ENCODE data around the gene FAM50B.

Gene FAM50B

DNA sequence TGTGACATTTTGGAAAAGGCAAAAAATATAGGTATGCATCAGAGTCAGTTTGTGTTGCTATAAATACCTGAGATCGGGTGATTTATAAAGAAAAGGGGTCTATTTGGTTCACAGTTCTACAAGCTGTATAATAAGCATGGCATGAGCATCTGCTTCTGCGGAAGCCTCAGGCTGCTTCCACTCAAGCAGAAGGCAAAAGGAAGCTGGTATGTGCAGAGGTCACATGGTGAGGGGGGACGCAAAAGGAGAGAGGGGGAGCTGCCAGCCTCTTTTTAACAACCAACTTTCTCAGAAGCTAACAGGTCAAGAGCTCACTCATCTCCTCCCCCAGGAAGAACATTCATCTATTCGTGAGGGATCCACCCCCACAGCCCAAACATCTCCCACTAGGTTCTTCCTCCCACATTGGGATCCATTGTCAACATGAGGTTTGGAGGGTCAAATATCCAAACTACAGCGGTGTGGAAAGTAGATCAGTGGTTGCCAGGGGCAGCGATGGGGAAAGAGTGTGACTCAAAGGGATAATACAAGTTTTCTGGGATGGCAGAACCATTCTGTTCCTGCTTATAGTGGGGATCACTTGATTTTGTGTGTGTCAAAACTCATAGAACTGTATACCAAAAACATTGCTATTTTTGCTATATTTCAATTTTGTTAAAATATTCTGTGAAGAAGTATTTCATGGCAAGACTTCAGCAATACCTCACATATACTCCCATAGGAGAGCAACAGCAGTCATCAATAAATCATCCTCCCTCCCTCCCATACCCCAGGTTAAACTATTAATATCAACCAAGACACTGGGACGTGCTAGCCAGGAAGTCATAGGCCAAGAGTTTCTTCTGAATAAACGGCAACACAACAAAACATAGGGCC lies 9.9 kb upstream of the FAM50B start:
- no peak for TF ChIP-seq MAX (IDR thresholded peaks at IDR 0.05)
- no peak for TF ChIP-seq NFIC (IDR thresholded peaks at IDR 0.05)
- TF ChIP-seq EGR1 (IDR thresholded peaks at IDR 0.05) = no peak
- no peak for TF ChIP-seq TCF12 (IDR thresholded peaks at IDR 0.05; ENCODE audit: low read depth)
- TF ChIP-seq, protein P1, sequence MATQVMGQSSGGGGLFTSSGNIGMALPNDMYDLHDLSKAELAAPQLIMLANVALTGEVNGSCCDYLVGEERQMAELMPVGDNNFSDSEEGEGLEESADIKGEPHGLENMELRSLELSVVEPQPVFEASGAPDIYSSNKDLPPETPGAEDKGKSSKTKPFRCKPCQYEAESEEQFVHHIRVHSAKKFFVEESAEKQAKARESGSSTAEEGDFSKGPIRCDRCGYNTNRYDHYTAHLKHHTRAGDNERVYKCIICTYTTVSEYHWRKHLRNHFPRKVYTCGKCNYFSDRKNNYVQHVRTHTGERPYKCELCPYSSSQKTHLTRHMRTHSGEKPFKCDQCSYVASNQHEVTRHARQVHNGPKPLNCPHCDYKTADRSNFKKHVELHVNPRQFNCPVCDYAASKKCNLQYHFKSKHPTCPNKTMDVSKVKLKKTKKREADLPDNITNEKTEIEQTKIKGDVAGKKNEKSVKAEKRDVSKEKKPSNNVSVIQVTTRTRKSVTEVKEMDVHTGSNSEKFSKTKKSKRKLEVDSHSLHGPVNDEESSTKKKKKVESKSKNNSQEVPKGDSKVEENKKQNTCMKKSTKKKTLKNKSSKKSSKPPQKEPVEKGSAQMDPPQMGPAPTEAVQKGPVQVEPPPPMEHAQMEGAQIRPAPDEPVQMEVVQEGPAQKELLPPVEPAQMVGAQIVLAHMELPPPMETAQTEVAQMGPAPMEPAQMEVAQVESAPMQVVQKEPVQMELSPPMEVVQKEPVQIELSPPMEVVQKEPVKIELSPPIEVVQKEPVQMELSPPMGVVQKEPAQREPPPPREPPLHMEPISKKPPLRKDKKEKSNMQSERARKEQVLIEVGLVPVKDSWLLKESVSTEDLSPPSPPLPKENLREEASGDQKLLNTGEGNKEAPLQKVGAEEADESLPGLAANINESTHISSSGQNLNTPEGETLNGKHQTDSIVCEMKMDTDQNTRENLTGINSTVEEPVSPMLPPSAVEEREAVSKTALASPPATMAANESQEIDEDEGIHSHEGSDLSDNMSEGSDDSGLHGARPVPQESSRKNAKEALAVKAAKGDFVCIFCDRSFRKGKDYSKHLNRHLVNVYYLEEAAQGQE (IDR thresholded peaks at IDR 0.05; ENCODE audit: low read depth) = no peak
- no peak for TF ChIP-seq YY1 (IDR thresholded peaks at IDR 0.05; ENCODE audit: low read depth)
- no peak for TF ChIP-seq CEBPB (IDR thresholded peaks at IDR 0.05)
- no peak for TF ChIP-seq FOXM1 (IDR thresholded peaks at IDR 0.05; ENCODE audit: borderline replicate concordance, low read depth)
- TF ChIP-seq EP300 (IDR thresholded peaks at IDR 0.05; ENCODE audit: borderline replicate concordance) = no peak
- TF ChIP-seq TAF1 (IDR thresholded peaks at IDR 0.05; ENCODE audit: low read depth) = no peak
- TF ChIP-seq RAD21 (IDR thresholded peaks at IDR 0.05; ENCODE audit: low read depth) = no peak

- TF ChIP-seq RAD21 (IDR thresholded peaks at IDR 0.05; ENCODE audit: low read depth) (no peak), ZBTB7A (IDR thresholded peaks at IDR 0.05; ENCODE audit: low read depth) (no peak), EGR1 (IDR thresholded peaks at IDR 0.05) (no peak), CREB1 (IDR thresholded peaks at IDR 0.05; ENCODE audit: low read depth) (no peak), TCF12 (IDR thresholded peaks at IDR 0.05; ENCODE audit: low read depth) (no peak), MAX (IDR thresholded peaks at IDR 0.05) (no peak), YY1 (IDR thresholded peaks at IDR 0.05; ENCODE audit: low read depth) (no peak), TEAD4 (IDR thresholded peaks at IDR 0.05) (no peak), TAF1 (IDR thresholded peaks at IDR 0.05; ENCODE audit: low read depth) (no peak), FOXM1 (IDR thresholded peaks at IDR 0.05; ENCODE audit: borderline replicate concordance, low read depth) (no peak), NFIC (IDR thresholded peaks at IDR 0.05) (no peak), EP300 (IDR thresholded peaks at IDR 0.05; ENCODE audit: borderline replicate concordance) (no peak), USF1 (IDR thresholded peaks at IDR 0.05) (no peak)
- TF ChIP-seq, protein P1 (IDR thresholded peaks at IDR 0.05; ENCODE audit: low read depth) = no peak
These were observed 8.1 kb upstream of the FAM50B start for GRCh38 chr6:3841066-3841454.

- TF ChIP-seq MAX (IDR thresholded peaks at IDR 0.05) = no peak
- no peak for TF ChIP-seq USF1 (IDR thresholded peaks at IDR 0.05)
- TF ChIP-seq EGR1 (IDR thresholded peaks at IDR 0.05) = no peak
- TF ChIP-seq TEAD4 (IDR thresholded peaks at IDR 0.05) = no peak
- TF ChIP-seq NFIC (IDR thresholded peaks at IDR 0.05) = no peak
- TF ChIP-seq CEBPB (IDR thresholded peaks at IDR 0.05) = no peak
- TF ChIP-seq CREB1 (IDR thresholded peaks at IDR 0.05; ENCODE audit: low read depth) = no peak
- no peak for TF ChIP-seq EP300 (IDR thresholded peaks at IDR 0.05; ENCODE audit: borderline replicate concordance)
These were observed 7.2 kb upstream of the FAM50B start for GRCh38 chr6:3841711-3842565.

DNA sequence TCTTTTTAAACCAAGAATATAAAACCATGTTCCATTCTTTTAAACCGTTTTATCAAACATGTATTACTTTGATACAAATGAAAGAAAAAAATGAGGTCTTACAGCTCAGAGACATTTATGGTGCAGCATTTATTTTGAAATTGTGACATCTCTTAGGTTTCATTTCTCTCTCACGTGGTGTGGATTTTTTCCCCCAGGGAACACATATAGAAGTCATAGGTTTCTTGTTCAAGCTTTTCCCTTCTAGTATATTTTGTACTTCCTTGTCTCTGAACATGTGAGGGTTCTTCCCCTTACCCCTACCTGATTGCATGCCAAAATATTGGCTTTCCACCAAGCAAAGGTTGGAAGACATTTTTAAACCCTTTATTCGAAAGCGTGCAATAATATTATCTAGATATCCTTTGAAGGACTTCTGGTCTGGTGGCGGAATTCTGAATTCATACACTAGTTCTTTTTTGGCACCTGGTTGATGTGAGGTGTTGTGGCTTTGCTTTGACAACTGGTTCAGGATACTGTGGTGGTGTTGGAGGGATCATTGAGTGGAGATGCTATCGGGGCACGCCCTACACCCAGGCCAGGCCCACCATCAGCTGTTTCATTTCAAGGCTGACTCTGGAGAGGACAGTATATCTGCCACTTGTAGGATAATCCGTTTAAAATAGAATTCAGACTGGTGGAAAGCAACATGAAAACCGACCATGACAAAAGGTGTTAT lies 5.6 kb upstream of the FAM50B start:
- TF ChIP-seq RAD21 (IDR thresholded peaks at IDR 0.05; ENCODE audit: low read depth) = no peak
- no peak for TF ChIP-seq USF1 (IDR thresholded peaks at IDR 0.05)
- no peak for TF ChIP-seq EP300 (IDR thresholded peaks at IDR 0.05; ENCODE audit: borderline replicate concordance)
- no peak for TF ChIP-seq YY1 (IDR thresholded peaks at IDR 0.05; ENCODE audit: low read depth)
- TF ChIP-seq MAX (IDR thresholded peaks at IDR 0.05) = no peak
- TF ChIP-seq NFIC (IDR thresholded peaks at IDR 0.05) = no peak
- TF ChIP-seq CREB1 (IDR thresholded peaks at IDR 0.05; ENCODE audit: low read depth) = no peak
- TF ChIP-seq EGR1 (IDR thresholded peaks at IDR 0.05) = no peak
- no peak for TF ChIP-seq FOXM1 (IDR thresholded peaks at IDR 0.05; ENCODE audit: borderline replicate concordance, low read depth)
- TF ChIP-seq CEBPB (IDR thresholded peaks at IDR 0.05) = no peak
- no peak for TF ChIP-seq TAF1 (IDR thresholded peaks at IDR 0.05; ENCODE audit: low read depth)
- TF ChIP-seq, protein P1 (IDR thresholded peaks at IDR 0.05; ENCODE audit: low read depth) = no peak

All from Ishikawa (cell line).